Cortex of kidney (tissue), 1 donor: ENCODE measurements around the gene CCNE1.

ENCODE experiments used
- DNase-seq: peaks from one replicate; lab custom pipeline; 2025; lab: John Stamatoyannopoulos, UW

Gene CCNE1

DNA sequence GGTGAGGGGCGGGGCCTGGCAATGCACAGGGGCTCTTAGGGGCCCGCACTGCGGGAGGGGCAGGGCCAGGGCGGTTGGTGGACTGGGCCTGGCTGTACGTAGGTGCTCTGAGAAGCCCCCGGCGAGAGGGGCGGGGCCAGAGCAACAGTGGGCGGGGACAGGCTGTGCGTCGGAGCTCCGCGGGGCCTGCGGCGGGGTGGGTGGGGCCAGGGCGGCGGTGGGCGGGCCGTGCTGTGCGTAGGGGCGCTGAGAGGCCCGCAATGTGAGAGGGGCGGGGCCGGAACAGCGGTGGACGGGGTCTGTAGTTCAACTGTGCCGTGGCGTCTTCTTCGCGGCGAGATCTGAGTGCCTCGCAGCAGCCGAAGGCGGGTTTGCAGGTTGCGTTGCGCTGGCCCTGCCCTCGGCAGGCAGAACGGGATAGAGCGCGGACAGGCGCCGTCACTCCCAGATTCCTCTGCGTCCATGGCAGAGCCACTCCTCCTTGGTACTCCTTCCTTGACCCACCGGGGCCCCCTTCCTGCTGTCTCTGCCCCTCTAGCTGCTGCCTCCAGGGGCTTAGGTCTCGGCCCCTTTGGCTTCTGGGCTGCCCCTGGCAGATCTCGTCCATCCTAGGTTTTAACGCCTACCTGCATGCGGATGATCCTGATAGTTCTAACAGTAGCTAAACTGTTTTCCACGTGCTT lies 33.2 kb downstream of the CCNE1 start:
- DNase-seq, result no peak

- DNase-seq, result no peak
Observed at GRCh38 chr19:29845574-29846176, 33.9 kb downstream of the CCNE1 start.

DNA sequence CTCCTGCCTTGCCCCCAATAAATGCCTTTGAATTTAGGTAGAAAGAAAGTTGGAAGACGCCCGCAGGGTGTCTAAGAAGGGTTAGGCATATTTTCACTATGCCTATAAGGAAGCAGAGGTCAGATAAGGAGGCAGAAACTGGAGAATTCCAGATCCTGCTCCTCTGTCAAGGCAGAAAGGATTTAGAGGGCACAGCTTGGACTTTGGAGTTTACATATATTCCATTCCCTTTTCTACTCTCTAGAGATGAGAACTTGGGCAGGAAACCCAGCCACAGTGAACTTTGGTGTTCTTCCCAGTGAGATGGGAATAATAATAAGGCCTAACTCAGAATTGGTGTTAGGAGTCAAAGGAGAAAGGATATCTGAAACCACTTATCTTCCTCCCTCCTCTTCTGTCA lies 37.4 kb downstream of the CCNE1 start:
- no peak for DNase-seq

DNA sequence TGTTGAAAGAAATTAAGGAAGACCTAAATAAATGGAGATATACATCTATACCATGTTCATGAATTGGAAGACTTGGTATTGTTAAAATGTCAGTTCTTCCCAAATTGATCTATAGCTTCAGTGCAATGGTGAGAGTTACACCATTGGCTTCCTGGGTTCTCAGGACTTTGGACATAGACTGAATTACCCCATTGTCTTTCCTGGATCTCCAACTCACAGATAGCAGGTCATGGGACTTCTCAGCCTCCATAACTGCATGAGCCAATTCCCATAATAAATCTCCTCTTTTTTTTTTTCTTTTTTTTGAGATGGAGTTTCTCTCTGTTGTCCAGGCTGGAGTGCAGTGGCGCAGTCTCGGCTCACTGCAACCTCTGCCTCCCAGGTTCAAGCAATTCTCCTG lies 38.7 kb downstream of the CCNE1 start:
- no peak for DNase-seq

DNA sequence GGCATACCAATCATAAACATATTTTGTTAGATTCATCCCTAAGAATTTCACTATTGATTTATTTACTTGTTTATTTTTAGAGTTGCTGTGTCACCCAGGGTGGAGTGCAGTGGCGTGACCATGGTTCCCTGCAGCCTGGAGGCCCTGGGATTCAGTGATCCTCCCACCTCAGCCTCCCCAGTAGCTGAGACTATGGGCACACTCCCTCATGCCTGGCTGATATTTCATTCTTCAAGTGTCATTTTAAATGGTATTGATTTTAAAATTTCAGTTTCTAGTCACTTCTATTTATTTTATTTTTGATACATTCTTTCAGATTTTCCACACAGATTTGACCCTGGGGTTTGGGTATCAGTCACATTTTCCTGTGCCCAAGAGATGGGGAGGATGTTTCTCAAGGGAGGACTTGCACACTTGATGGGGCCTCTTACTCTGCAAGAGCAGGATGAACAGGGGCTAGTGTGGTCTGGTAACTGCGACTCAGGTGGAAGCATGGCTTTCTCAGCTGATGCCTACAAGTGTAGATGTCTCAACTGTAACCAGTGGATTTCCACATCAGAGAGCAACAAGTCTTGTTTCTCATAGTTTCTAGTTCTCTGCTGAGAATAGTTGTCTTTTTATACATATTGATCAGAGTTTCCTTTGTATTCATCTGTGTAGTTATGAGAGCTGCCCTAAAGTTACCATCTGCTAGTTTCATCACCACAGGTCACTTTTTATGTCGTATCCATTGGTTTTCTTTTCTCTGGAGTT lies 40.2 kb downstream of the CCNE1 start:
- DNase-seq, result no peak

GRCh38 chr19:29854033-29854432 lies 42.2 kb downstream of the CCNE1 start:
- DNase-seq, result no peak

DNA sequence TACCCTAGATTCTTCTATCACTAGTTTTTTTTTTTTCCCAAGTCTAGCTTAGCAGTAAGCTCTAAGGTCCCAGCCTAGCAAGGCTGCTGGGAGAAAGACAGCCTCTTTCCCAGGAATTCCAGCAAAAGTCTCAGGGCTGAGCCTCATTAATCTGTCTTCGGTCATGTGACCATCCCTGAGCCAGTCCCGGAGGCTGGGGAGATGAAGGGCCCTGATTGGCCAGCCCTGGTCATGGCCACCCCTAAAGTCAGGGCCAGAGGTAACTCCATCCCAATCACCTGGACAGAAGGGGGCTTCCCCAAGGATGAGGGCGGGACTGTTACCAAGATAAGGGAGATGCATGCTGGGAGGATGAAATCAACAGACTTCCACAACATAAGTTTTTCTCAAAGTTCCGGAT lies 43.3 kb downstream of the CCNE1 start:
- DNase-seq, result no peak

GRCh38 chr19:29855741-29856500 lies 44.1 kb downstream of the CCNE1 start:
- DNase-seq, result no peak

DNA sequence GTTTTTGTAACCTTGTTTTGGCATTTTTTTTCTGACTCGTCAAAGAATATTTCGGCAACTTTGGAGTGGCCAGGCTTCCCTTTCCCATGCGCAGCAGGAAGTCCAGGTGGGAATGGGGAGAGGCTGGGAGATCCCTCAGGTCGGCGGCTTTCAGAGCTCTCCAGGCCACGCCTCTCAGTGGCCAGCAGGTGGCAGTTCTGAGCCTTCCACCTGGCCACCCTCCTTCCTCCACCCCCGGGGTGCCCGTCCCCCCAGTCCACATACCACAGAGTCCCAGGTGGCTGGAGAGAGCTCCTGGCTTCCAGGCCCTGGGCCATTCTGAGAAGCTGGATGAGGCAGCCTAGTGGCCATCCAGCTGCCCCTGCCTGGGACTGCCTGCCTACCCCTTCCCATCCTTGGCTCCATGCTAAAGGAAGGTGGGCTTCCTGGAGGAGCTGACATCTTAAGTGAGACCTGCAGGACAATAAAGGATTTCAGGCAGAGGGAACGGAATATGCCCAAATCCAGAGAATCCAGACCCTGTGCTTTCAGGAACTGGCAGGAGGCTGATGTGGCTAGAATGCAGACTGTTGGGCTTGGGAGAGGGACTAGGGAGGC lies 46.3 kb downstream of the CCNE1 start:
- DNase-seq, result no peak

DNA sequence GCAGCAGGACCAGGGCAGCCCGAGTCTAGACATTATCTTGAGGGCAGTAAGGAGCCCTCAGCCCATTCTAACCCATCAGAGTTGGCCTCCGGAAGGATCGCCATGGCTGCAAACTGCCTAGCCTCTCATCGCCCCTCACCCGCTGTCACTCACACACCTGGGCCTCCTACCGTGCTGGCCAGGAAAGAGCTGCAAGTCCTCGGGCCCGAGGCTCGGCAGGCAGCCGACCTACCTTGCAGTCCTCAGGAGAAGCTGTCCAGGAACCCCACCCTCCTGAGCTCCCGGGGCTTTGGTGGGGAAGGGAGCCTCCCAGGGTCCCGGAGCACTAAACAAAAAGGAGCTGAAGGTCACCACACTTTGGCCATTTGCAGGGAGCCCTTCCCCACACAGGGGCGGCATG lies 46.8 kb downstream of the CCNE1 start:
- DNase-seq, result no peak

DNA sequence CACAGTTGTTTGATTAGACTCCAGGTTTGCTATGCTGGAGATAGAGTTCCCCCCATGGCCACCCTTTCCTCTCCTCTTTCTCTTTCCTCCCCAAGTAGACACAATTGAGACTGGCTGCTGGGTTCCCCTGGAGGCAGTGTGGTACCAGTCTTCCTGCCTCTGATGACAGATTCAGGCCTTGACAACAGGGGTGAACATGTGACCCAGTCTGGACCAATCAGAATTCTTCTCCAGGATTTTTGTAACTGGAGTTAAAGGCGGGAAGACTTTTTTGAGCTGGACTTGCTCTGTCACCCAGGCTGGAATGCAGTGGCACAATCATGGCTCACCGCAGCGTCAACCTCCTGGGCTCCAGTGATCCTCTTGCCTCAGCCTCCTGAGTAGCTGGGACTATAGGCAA lies 48.7 kb downstream of the CCNE1 start:
- no peak for DNase-seq

GRCh38 chr19:29861574-29861973 lies 49.8 kb downstream of the CCNE1 start:
- DNase-seq, result no peak

- DNase-seq, result no peak
Observed at GRCh38 chr19:29866011-29866410, 54.2 kb downstream of the CCNE1 start.

GRCh38 chr19:29867984-29868383 lies 56.2 kb downstream of the CCNE1 start:
- DNase-seq, result no peak

DNA sequence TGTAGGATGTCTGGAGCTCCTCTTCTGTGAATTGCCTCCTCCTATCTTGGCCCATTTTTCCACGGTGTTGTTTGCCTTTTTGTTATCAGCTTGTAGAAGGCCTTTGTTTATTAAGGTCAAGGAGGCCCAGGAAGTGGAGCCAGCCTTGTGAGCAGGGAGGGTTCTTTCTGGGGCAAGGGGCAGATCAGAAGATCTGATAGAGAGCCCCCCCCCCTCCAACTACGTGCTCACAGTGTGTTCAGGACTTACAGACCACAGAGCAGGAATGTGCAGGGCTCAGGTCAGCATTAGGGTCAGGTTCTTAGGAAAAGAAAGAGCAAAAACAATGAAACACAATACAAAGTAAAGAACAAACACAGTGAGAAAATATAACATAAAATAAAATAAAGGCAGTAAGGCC lies 59.4 kb downstream of the CCNE1 start:
- no peak for DNase-seq

GRCh38 chr19:29872224-29872731 lies 60.5 kb downstream of the CCNE1 start:
- no peak for DNase-seq

GRCh38 chr19:29873024-29873800 lies 61.4 kb downstream of the CCNE1 start:
- no peak for DNase-seq
